ENCODE data around the gene MYH2.

DNA sequence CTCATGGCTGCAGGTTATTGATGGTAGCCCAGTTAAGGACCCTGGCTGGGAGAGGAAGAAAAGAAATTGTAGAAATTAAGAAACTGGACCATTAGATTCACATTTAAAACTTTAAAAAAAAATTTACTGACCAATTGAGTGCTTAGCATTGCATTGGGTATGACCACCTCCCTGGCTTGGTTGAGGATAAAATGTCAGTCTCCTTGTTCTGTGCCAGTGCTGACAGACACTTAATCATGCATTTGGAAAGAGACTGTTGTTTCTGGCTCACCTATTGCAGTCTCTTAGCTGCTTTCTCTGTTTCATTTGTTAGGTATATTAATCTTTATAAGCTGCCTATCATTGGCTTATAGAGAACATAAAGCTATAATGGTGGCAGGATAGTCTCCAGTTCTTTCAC is 32.8 kb downstream of the MYH2 start:
- TF ChIP-seq CTCF (CRISPR knock-in tag; IDR thresholded peaks at IDR 0.05) (no peak), CREB1 (IDR thresholded peaks at IDR 0.05) (no peak), CREB1 (CRISPR knock-in tag; IDR thresholded peaks at IDR 0.05) (no peak), DRAP1 (CRISPR knock-in tag; IDR thresholded peaks at IDR 0.05) (no peak), ZNF883 (CRISPR knock-in tag; IDR thresholded peaks at IDR 0.05; ENCODE audit: not compliant biosample characterization) (no peak), WIZ (CRISPR knock-in tag; IDR thresholded peaks at IDR 0.05) (no peak), REST (IDR thresholded peaks at IDR 0.05; ENCODE audit: borderline replicate concordance in 1 of 2, low read depth in 1 of 2, low read length in 2 of 2) (no peak), ETS1 (CRISPR knock-in tag; IDR thresholded peaks at IDR 0.05) (no peak), TEAD2 (CRISPR knock-in tag; IDR thresholded peaks at IDR 0.05) (no peak), HNRNPUL1 (IDR thresholded peaks at IDR 0.05; ENCODE audit: low read depth, low read length) (no peak), POLR2A (IDR thresholded peaks at IDR 0.05; ENCODE audit: insufficient read depth in 1 of 2, low read depth in 2 of 2, low read length in 2 of 2) (no peak), BRD4 (CRISPR knock-in tag; IDR thresholded peaks at IDR 0.05) (no peak), KAT7 (CRISPR knock-in tag; IDR thresholded peaks at IDR 0.05; ENCODE audit: borderline replicate concordance) (no peak), KDM1A (CRISPR knock-in tag; IDR thresholded peaks at IDR 0.05) (no peak)

Measured in HepG2 (cell line).